OCI-LY7 (cell line): ENCODE results near the gene DIPK1B.

Experiments used
- CTCF ChIP-seq: fragments of 200-600 bp; sonication (generic); conservative IDR thresholded peaks from 2 replicates; pipeline ENCODE4 v1.5.1; 2014; ENCODE audit warnings: mild to moderate bottlenecking, antibody characterized with exemption, low read length, moderate library complexity, mixed read lengths
- EZH2phosphoT487 ChIP-seq: fragments of 200-600 bp; sonication (generic); IDR thresholded peaks from 2 replicates; pipeline ENCODE4 v1.6.1; 2018; ENCODE audit warnings: low read depth, borderline replicate concordance, mild to moderate bottlenecking, mixed run types, antibody characterized with exemption, low read length, moderate library complexity, mixed read lengths

- TF ChIP-seq CTCF = no peak
- TF ChIP-seq EZH2phosphoT487 = no peak
These were observed 16.8 kb downstream of the DIPK1B start for GRCh38 chr9:136729144-136729543.
